Measurements from ENCODE around the gene IFITM1.

GRCh38 chr11:326592-326841 is 12.7 kb downstream of the IFITM1 start:
- TF ChIP-seq CTCF (IDR thresholded peaks at IDR 0.05), result no peak
- no peak for TF ChIP-seq POLR2A (IDR thresholded peaks at IDR 0.05)
